ENCODE results near the gene BCAR1. TPM values are rescaled to one million over a fixed set of nuclear protein-coding genes. Genes with fewer than 3 reads are reported as not detected.

The BCAR1 gene
- total RNA-seq, 2 donors from 2014 or later, result 51.1 to 181 TPM

DNA sequence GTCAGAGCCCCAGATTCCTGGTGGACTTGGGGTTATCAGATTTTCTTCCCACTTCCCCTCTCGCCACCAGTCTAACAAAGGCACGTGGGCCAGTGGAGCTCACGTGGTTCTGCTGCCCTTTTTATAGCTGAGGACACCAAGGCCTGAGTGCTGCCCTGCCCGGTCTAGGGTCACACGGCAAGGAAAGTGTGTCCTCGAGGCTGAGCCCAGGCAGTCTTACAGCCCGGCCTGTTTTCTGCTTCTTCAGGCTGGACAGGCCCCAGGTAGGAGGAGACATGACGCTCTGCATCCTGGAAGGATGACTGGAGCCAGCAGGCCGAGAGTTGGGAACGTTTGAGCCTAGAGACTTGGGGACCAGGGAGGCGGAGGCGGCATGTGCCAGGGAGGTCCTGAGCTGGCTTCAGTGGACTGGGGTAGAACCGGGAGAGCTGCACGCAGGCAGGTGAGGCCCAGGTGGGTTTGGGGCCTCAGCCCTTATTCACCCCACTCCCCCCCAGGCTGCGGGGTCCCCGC, 29.1 kb downstream of the BCAR1 start:
- no peak for TF ChIP-seq POLR2A (IDR thresholded peaks at IDR 0.05)
- TF ChIP-seq POLR2AphosphoS5 (IDR thresholded peaks at IDR 0.05), result no peak
- TF ChIP-seq, protein P1, sequence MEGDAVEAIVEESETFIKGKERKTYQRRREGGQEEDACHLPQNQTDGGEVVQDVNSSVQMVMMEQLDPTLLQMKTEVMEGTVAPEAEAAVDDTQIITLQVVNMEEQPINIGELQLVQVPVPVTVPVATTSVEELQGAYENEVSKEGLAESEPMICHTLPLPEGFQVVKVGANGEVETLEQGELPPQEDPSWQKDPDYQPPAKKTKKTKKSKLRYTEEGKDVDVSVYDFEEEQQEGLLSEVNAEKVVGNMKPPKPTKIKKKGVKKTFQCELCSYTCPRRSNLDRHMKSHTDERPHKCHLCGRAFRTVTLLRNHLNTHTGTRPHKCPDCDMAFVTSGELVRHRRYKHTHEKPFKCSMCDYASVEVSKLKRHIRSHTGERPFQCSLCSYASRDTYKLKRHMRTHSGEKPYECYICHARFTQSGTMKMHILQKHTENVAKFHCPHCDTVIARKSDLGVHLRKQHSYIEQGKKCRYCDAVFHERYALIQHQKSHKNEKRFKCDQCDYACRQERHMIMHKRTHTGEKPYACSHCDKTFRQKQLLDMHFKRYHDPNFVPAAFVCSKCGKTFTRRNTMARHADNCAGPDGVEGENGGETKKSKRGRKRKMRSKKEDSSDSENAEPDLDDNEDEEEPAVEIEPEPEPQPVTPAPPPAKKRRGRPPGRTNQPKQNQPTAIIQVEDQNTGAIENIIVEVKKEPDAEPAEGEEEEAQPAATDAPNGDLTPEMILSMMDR (IDR thresholded peaks at IDR 0.05), result no peak
- Histone ChIP-seq H3K4me1 (replicated peaks) (no peaks in the 10 kb centered on the region), H3K27ac (no peak overlapping the region), H3K4me3 (no peak overlapping the region), H3K9me3 (no peaks in the 10 kb centered on the region), H3K36me3 (no peaks in the 10 kb centered on the region), H3K27me3 (replicated peaks; ENCODE audit: insufficient read depth) (no peaks in the 10 kb centered on the region)
- 70% methylated on average over 16 of the region's 16 CpGs for WGBS
- no peak for DNase-seq (ENCODE audit: low spot score)
- intact Hi-C loops (cut with DNase I), result no loop called here

DNA sequence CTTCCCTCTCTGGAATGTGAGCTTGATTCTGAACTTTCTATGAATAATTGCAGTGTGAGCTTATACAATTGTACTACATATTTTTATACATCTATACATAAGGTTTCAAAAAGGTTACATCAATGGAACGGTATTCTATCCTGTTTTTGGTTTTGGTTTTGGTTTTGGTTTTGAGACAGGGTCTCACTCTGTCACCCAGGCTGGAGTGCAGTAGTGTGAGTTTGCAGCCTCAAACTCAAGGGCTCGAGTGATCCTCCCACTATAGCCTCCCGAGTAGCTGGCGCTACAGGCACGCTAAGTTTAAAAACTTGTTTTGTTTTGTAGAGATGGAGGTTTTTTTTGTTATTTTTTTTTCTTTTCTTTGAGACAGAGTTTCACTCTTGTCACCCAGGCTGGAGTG, 31.6 kb downstream of the BCAR1 start:
- TF ChIP-seq, protein P1 (IDR thresholded peaks at IDR 0.05), result no peak
- no peak for TF ChIP-seq POLR2AphosphoS5 (IDR thresholded peaks at IDR 0.05)
- TF ChIP-seq POLR2A (IDR thresholded peaks at IDR 0.05), result no peak
- H3K27ac ChIP-seq, result no peak overlapping the region
- WGBS, result 79% methylated on average over 5 of the region's 5 CpGs
- H3K4me3 ChIP-seq, result no peak overlapping the region
- intact Hi-C loops (cut with DNase I), result no loop called here
- no peak for DNase-seq (ENCODE audit: low spot score)
- no peaks in the 10 kb centered on the region for H3K27me3 ChIP-seq (replicated peaks; ENCODE audit: insufficient read depth)
- H3K9me3 ChIP-seq, result no peaks in the 10 kb centered on the region
- no peaks in the 10 kb centered on the region for H3K36me3 ChIP-seq
- H3K4me1 ChIP-seq (replicated peaks), result no peaks in the 10 kb centered on the region

DNA sequence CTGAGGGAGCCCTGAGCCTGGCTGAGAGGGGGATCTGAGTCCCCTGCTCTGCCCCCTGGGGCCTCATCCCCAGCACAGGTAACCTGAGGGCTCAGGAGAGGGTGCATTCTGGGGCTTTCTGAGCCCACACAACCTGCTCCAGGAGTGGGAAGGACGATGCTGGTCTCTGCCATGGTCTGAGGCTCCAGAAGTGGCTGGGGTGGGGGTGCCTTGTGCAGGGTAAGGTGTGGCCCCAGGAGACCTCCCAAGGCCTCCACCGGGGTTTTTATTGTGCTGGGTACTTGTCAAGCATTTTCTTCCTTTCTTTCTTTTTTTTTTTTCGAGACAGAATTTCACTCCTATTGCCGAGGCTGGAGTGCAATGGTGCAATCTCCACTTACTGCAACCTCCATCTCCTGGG, 32.3 kb downstream of the BCAR1 start:
- no peak overlapping the region for H3K4me3 ChIP-seq
- no peaks in the 10 kb centered on the region for H3K36me3 ChIP-seq
- DNase-seq (ENCODE audit: low spot score), result no peak
- no peak for TF ChIP-seq POLR2AphosphoS5 (IDR thresholded peaks at IDR 0.05)
- TF ChIP-seq, protein P1 (IDR thresholded peaks at IDR 0.05), result no peak
- TF ChIP-seq POLR2A (IDR thresholded peaks at IDR 0.05), result no peak
- 62% methylated on average over 4 of the region's 4 CpGs for WGBS
- H3K27me3 ChIP-seq (replicated peaks; ENCODE audit: insufficient read depth), result no peaks in the 10 kb centered on the region
- no peaks in the 10 kb centered on the region for H3K4me1 ChIP-seq (replicated peaks)
- H3K27ac ChIP-seq, result no peak overlapping the region
- H3K9me3 ChIP-seq, result no peaks in the 10 kb centered on the region
- intact Hi-C loops (cut with DNase I), result no loop called here

DNA sequence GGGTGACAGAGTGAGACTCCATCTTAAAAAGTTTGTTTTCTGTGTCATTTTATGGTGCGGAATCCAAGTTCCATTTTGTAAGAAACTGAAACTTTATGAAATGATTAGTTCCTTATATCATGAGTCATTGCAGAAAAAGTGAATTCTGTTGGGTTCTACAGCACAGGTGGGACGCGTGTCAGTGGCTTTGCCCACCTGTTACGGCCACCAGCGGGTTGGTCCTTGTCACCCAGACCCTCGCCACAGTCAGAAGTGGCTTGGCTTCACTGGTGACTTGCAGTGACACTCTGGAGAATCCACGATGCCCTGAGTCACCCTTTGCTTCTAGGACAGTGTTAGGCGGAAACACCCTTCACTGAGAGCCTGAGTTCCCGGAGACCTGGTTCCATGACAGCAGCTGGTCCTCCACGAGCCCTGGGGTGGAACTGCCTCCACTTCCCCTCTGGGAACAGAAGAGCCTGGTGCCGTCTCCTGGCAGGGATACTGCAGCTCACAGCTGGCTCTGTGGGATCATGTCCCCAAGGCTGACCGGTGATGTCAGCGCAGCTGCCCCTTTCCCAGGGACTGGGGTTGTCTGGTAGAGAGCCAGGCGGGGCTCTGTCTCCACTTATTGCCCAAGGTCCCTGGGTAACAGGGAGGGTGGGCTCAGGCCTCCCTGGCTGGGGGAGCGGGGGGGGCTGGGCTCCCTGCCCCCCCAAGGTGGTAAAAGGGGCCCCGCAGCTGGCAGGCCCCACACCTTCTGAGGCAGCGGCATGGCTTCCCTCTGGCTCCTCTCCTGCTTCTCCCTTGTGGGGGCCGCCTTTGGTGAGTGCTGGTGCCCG, 33.0 kb downstream of the BCAR1 start, which contains the start of gene CTRB1:
Gene CTRB1, plus strand, starts transcription at position 733 of the 821 bp plus-strand sequence. Its CDS starts 20 bp downstream, at position 753.
- Histone ChIP-seq H3K9me3 (no peaks in the 10 kb centered on the region), H3K27me3 (replicated peaks; ENCODE audit: insufficient read depth) (no peaks in the 10 kb centered on the region), H3K4me3 (no peak within 1 kb of the TSS), H3K36me3 (no peaks in the 10 kb centered on the region), H3K4me1 (replicated peaks) (no peaks in the 10 kb centered on the region), H3K27ac (no peak within 1 kb of the TSS)
- no peak for DNase-seq (ENCODE audit: low spot score)
- intact Hi-C loops (cut with DNase I), result no loop called here
- WGBS, result 90% methylated on average over 19 of the region's 19 CpGs
- TF ChIP-seq, protein P1 (IDR thresholded peaks at IDR 0.05), result no peak
- TF ChIP-seq POLR2A (IDR thresholded peaks at IDR 0.05), result no peak
- TF ChIP-seq POLR2AphosphoS5 (IDR thresholded peaks at IDR 0.05), result no peak

All from prostate gland (tissue), 2 donors.